K562 (cell line): ENCODE measurements around the gene SRGAP3. TPM values are rescaled to one million over a fixed set of nuclear protein-coding genes. Genes with fewer than 3 reads are reported as not detected.

Experiments
- ATAC-seq: fragments of 200-7000 bp; cut with Tn5 transposase; 3 replicates; pipeline ENCODE4 v1.9.1; 2020; ENCODE audit warnings: moderate library complexity
- BruUV-seq: library from RNA; stranded (reverse); fragments of 400-500 nt; replicated peaks from 2 replicates; lab custom pipeline; 2021; lab: Mats Ljungman, UMichigan
- CTCF ChIA-PET: fragments of 300-600 bp; formaldehyde crosslinking; extraction: SDS; loops from one replicate; lab custom pipeline; 2021; ENCODE audit warnings: low intra/inter-chr PET ratio; lab: Yijun Ruan, JAX
- POLR2A ChIA-PET: fragments of 300-600, 350-650 bp; sonication (Branson Sonifier 250); formaldehyde crosslinking; extraction: SDS; loops from one replicate; lab custom pipeline; 2021; ENCODE audit warnings: antibody characterized with exemption, inconsistent platforms; lab: Yijun Ruan, JAX
- DNase-seq, 4 experiments: peaks; one replicate each; pipeline versions ENCODE4 v3.0.0 to v3.0.0-alpha.2; 2011 to 2018; ENCODE audit warnings: low spot score in 3 of 4, mixed read lengths in 3 of 4; ENCODE audit errors: extremely low read depth in 1 of 4
- FAIRE-seq: peaks from 2 replicates; lab custom pipeline; 2011; peaks lifted over from hg19 to GRCh38; lab: Jason Lieb, UNC
- H2AFZ ChIP-seq: 2 replicates; pipeline ENCODE4 v1.6.0; 2011; ENCODE audit warnings: low read depth, low read length, control low read depth, inconsistent platforms
- H3K27ac ChIP-seq: fragments of 200-600 bp; 3 replicates; pipeline ENCODE4 v1.8.0; 2011; ENCODE audit warnings: low read depth, mild to moderate bottlenecking, control low read depth, inconsistent platforms, low read length, moderate library complexity, mixed read lengths; ENCODE audit errors: extremely low read depth
- H3K27me3 ChIP-seq, 2 experiments: fragments of 300-600 bp in 1 of 2; 2 replicates in 1 of 2; 3 replicates in 1 of 2; pipeline versions ENCODE4 v1.6.0 to v1.8.0; 2011; ENCODE audit warnings: inconsistent platforms in 2 of 2, low read length in 2 of 2, mild to moderate bottlenecking in 1 of 2, mixed read lengths in 1 of 2, moderate library complexity in 1 of 2; ENCODE audit not compliant: control insufficient read depth in 2 of 2, insufficient read depth in 2 of 2
- H3K36me3 ChIP-seq: fragments of 300-600 bp; 3 replicates; pipeline ENCODE4 v1.8.0; 2011; ENCODE audit warnings: mild to moderate bottlenecking, low read length, inconsistent platforms; ENCODE audit not compliant: control insufficient read depth, insufficient read depth
- H3K4me1 ChIP-seq, 2 experiments: fragments of 200-600 bp in 1 of 2; replicated peaks in 1 of 2; 2 replicates in 1 of 2; 3 replicates in 1 of 2; pipeline versions ENCODE4 v1.5.1 to v1.8.0; 2011; ENCODE audit warnings: inconsistent platforms in 2 of 2, low read length in 2 of 2, mild to moderate bottlenecking in 1 of 2, mixed read lengths in 1 of 2, moderate library complexity in 1 of 2; ENCODE audit not compliant: control insufficient read depth in 2 of 2, insufficient read depth in 2 of 2
- H3K4me2 ChIP-seq: 2 replicates; pipeline ENCODE4 v1.6.1; 2011; ENCODE audit warnings: low read length, control low read depth, inconsistent platforms, mixed read lengths; ENCODE audit not compliant: insufficient read depth
- H3K4me3 ChIP-seq: fragments of 200-600 bp; sonication (generic), shearing (Covaris generic); 2 replicates; pipeline ENCODE4 v1.5.1; 2016; ENCODE audit warnings: control low read depth, inconsistent platforms
- H3K79me2 ChIP-seq: fragments of 200-600 bp; 3 replicates; pipeline ENCODE4 v1.8.0; 2011; ENCODE audit warnings: low read length, inconsistent platforms; ENCODE audit not compliant: control insufficient read depth, insufficient read depth
- H3K9ac ChIP-seq, 2 experiments: 2 replicates each; pipeline versions ENCODE4 v1.6.0 to v1.6.1; 2011; ENCODE audit warnings: low read depth in 2 of 2, low read length in 2 of 2, control low read depth in 1 of 2, inconsistent platforms in 1 of 2, mild to moderate bottlenecking in 1 of 2, mixed read lengths in 1 of 2; ENCODE audit not compliant: insufficient read depth in 1 of 2
- H3K9me1 ChIP-seq: one replicate; pipeline ENCODE4 v1.6.0; 2011; ENCODE audit warnings: inconsistent platforms, mild to moderate bottlenecking, low read length, moderate library complexity; ENCODE audit not compliant: control insufficient read depth, insufficient read depth
- H3K9me3 ChIP-seq: replicated peaks from 2 replicates; pipeline ENCODE4 v1.5.1; 2011; ENCODE audit warnings: low read depth, low read length, inconsistent platforms; ENCODE audit not compliant: control insufficient read depth, insufficient read depth
- H4K20me1 ChIP-seq: replicated peaks from 2 replicates; pipeline ENCODE4 v1.6.1; 2011; ENCODE audit warnings: low read length, inconsistent platforms, mixed read lengths; ENCODE audit not compliant: control insufficient read depth, insufficient read depth
- ARNT ChIP-seq, 2 experiments: fragments of 450-650 bp; IDR thresholded peaks; 2 replicates each; pipeline ENCODE4 v1.6.1; 2016; ENCODE audit warnings: mild to moderate bottlenecking in 1 of 2
- ASH1L ChIP-seq: fragments of 450-650 bp; IDR thresholded peaks from 2 replicates; pipeline ENCODE4 v1.6.1; 2018; ENCODE audit warnings: borderline replicate concordance, mild to moderate bottlenecking, low read depth; ENCODE audit not compliant: partially characterized antibody
- BRD4 ChIP-seq: fragments of 200-600 bp; sonication (generic); IDR thresholded peaks from 2 replicates; pipeline ENCODE4 v1.6.1; 2017; ENCODE audit warnings: inconsistent platforms
- EWSR1 ChIP-seq: fragments of 450-650 bp; IDR thresholded peaks from 2 replicates; pipeline ENCODE4 v1.6.1; 2018; ENCODE audit warnings: borderline replicate concordance, mild to moderate bottlenecking, low read depth, moderate library complexity; ENCODE audit not compliant: partially characterized antibody
- NFYB ChIP-seq: IDR thresholded peaks from 2 replicates; pipeline ENCODE4 v1.6.1; 2011; ENCODE audit warnings: mild to moderate bottlenecking, moderate library complexity; ENCODE audit not compliant: insufficient read length; ENCODE audit errors: extremely low read depth
- PHB ChIP-seq: fragments of 250-450 bp; sonication (Bioruptor Pico); IDR thresholded peaks from 2 replicates; pipeline ENCODE4 v1.5.0; 2021
- TRIM28 ChIP-seq: fragments of 450-650 bp; IDR thresholded peaks from 2 replicates; pipeline ENCODE4 v1.6.1; 2017
- ZNF3 ChIP-seq: fragments of 250-450 bp; sonication (Bioruptor Pico); IDR thresholded peaks from 2 replicates; pipeline ENCODE4 v1.5.0; 2021; ENCODE audit warnings: mild to moderate bottlenecking, moderate library complexity
- ZNF586 ChIP-seq: fragments of 450-650 bp; formaldehyde crosslinking; conservative IDR thresholded peaks from 2 replicates; pipeline ENCODE4 v1.4.0; 2020; ENCODE audit warnings: mild to moderate bottlenecking, moderate library complexity
- ZNF699 ChIP-seq: fragments of 250-450 bp; sonication (Bioruptor Pico); IDR thresholded peaks from 2 replicates; pipeline ENCODE4 v1.8.0; 2021; ENCODE audit warnings: mild to moderate bottlenecking, moderate library complexity; ENCODE audit not compliant: insufficient replicate concordance
- WGBS: fragments of 100-300 bp; shearing (Covaris generic); methylation state at CpG from one replicate; pipeline ENCODE4 v1.1.6; 2016; ENCODE audit warnings: low coverage, mixed read lengths; ENCODE audit not compliant: insufficient coverage; ENCODE audit errors: missing lambda C conversion rate; 5-methylcytosine and 5-hydroxymethylcytosine counted together
- in situ Hi-C: fragments of 300-500 bp; cut with MboI; formaldehyde crosslinking; loops from 4 replicates; pipeline ENCODE4 v1.15.0; 2018; ENCODE audit warnings: inconsistent platforms, mixed read lengths
- intact Hi-C: fragments of 100-400 bp; cut with micrococcal nuclease; formaldehyde crosslinking; loops from 2 replicates; pipeline ENCODE4 v1.14.2; 2022
- polyA plus RNA-seq, 8 experiments: library from polyadenylated mRNA; depleted of rRNA in 4 of 8; stranded (reverse) in 5 of 8; unstranded in 3 of 8; fragments of >200 nt; fragmentation: Nextera tagmentation in 2 of 8; fragmentation: Illumina TruSeq in 1 of 8; extraction: Ambion mirVana in 2 of 8; extraction: Trizol in 1 of 8; gene quantifications; 2 replicates each; pipeline versions ENCODE4 v1.2.1 to v1.2.3, GENCODE V29; 2011 to 2014; ENCODE audit warnings: inconsistent platforms in 1 of 8, missing spikeins in 1 of 8
- total RNA-seq, 7 experiments: library from RNA; depleted of rRNA in 6 of 7; stranded (reverse); fragments of >200 nt in 6 of 7; fragmentation: Illumina TruSeq in 2 of 7; extraction: Trizol in 2 of 7; gene quantifications; 2 replicates each; pipeline versions ENCODE4 v1.2.1 to v1.2.3, GENCODE V29; 2011 to 2021; ENCODE audit warnings: low replicate concordance in 1 of 7
- TF ChIP-seq, protein P1 (sequence below), 3 experiments: IDR thresholded peaks in 2 of 3; conservative IDR thresholded peaks in 1 of 3; 2 replicates each; pipeline ENCODE4 v1.5.1; 2011 to 2012; ENCODE audit warnings: low read length in 3 of 3, mild to moderate bottlenecking in 3 of 3, control low read depth in 2 of 3, improper control_type of control experiment in 1 of 3, inconsistent platforms in 1 of 3, low read depth in 1 of 3, mixed read lengths in 1 of 3, moderate library complexity in 1 of 3; ENCODE audit not compliant: insufficient read depth in 2 of 3
- TF ChIP-seq, protein P2 (sequence below), 2 experiments: IDR thresholded peaks; 2 replicates each; pipeline ENCODE4 v1.6.1; 2011; ENCODE audit warnings: borderline replicate concordance in 1 of 2, control low read depth in 1 of 2, low read depth in 1 of 2, low read length in 1 of 2, mild to moderate bottlenecking in 1 of 2, mixed read lengths in 1 of 2, moderate library complexity in 1 of 2; ENCODE audit not compliant: insufficient read depth in 1 of 2, insufficient read length in 1 of 2, poor library complexity in 1 of 2, severe bottlenecking in 1 of 2; ENCODE audit errors: extremely low read depth in 1 of 2
- TF ChIP-seq, protein P3 (sequence below): fragments of 450-650 bp; formaldehyde crosslinking; conservative IDR thresholded peaks from 2 replicates; pipeline ENCODE4 v1.4.0; 2022; ENCODE audit warnings: mild to moderate bottlenecking, missing genetic modification characterization
- TF ChIP-seq, protein P4 (sequence below), 2 experiments: fragments of 150-350 bp in 1 of 2; IDR thresholded peaks; 2 replicates each; pipeline ENCODE4 v1.6.1; 2012 to 2016; ENCODE audit warnings: low read depth in 2 of 2, low read length in 2 of 2, mild to moderate bottlenecking in 1 of 2, moderate library complexity in 1 of 2

SRGAP3 gene
- total and polyA plus RNA-seq, 9 of the 15 experiments (the other 6 are each of a cell fraction or from before 2014, with no cell fraction given) = 0.11 to 0.85 (median 0.35) TPM; not detected in 2

DNA sequence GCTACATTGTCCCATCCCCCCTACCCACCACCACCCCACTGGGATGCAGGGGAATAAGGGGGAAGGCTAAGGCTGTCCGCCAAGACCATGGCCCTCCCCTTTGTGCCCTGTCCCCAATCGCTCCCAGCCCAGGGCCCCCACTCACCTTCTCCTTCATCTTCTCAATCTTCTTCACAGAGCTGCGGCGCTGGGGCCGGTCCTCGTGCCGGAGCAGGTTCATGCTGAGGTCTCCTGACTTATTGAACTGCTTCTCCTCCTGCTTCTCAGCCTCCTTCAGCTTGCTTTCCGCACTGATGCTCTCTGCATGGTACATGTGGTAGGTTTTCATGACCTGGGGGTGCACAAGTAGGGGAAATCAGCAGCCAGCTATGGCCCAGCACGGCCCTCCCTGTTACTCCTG is 185.2 kb downstream of the SRGAP3 start:
- no peaks in the 10 kb centered on the region for H3K4me1 ChIP-seq
- 2% methylated on average over 9 of the region's 9 CpGs for WGBS
- H3K9me1 ChIP-seq = no peaks in the 10 kb centered on the region
- ATAC-seq = no peak
- no peak overlapping the region for H3K4me3 ChIP-seq
- in situ Hi-C loops = no loop called here
- no TSS peak for BruUV-seq
- no peak overlapping the region for H3K9ac ChIP-seq
- CTCF ChIA-PET = interaction anchor here (0.7 kb wide), 1 partner anchor 294 kb away, joined by 3 read pairs; no protein-coding TSS in a partner anchor
- TF ChIP-seq, protein P1, sequence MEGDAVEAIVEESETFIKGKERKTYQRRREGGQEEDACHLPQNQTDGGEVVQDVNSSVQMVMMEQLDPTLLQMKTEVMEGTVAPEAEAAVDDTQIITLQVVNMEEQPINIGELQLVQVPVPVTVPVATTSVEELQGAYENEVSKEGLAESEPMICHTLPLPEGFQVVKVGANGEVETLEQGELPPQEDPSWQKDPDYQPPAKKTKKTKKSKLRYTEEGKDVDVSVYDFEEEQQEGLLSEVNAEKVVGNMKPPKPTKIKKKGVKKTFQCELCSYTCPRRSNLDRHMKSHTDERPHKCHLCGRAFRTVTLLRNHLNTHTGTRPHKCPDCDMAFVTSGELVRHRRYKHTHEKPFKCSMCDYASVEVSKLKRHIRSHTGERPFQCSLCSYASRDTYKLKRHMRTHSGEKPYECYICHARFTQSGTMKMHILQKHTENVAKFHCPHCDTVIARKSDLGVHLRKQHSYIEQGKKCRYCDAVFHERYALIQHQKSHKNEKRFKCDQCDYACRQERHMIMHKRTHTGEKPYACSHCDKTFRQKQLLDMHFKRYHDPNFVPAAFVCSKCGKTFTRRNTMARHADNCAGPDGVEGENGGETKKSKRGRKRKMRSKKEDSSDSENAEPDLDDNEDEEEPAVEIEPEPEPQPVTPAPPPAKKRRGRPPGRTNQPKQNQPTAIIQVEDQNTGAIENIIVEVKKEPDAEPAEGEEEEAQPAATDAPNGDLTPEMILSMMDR (IDR thresholded peaks at IDR 0.05 in 2 of 3, conservative IDR thresholded peaks at IDR 0.05 in 1 of 3; ENCODE audit: insufficient read depth in 2 of 3, low read depth in 1 of 3, low read length in 3 of 3) = no peak
- TF ChIP-seq, protein P2, sequence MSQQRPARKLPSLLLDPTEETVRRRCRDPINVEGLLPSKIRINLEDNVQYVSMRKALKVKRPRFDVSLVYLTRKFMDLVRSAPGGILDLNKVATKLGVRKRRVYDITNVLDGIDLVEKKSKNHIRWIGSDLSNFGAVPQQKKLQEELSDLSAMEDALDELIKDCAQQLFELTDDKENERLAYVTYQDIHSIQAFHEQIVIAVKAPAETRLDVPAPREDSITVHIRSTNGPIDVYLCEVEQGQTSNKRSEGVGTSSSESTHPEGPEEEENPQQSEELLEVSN (IDR thresholded peaks at IDR 0.05; ENCODE audit: borderline replicate concordance in 1 of 2, extremely low read depth in 1 of 2, insufficient read depth in 1 of 2, insufficient read length in 1 of 2, low read depth in 1 of 2, low read length in 1 of 2, poor library complexity in 1 of 2, severe bottlenecking in 1 of 2) = no peak
- TF ChIP-seq PHB (CRISPR knock-in tag) (no peak), EWSR1 (no peak), ZNF586 (no peak), ASH1L (no peak), BRD4 (no peak), ZNF3 (CRISPR knock-in tag) (no peak), ZNF699 (CRISPR knock-in tag) (no peak), ARNT (IDR thresholded peaks at IDR 0.05) (no peak), NFYB (no peak), TRIM28 (no peak)
- TF ChIP-seq, protein P3, sequence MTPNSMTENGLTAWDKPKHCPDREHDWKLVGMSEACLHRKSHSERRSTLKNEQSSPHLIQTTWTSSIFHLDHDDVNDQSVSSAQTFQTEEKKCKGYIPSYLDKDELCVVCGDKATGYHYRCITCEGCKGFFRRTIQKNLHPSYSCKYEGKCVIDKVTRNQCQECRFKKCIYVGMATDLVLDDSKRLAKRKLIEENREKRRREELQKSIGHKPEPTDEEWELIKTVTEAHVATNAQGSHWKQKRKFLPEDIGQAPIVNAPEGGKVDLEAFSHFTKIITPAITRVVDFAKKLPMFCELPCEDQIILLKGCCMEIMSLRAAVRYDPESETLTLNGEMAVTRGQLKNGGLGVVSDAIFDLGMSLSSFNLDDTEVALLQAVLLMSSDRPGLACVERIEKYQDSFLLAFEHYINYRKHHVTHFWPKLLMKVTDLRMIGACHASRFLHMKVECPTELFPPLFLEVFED (CRISPR knock-in tag) = no peak
- TF ChIP-seq, protein P4, sequence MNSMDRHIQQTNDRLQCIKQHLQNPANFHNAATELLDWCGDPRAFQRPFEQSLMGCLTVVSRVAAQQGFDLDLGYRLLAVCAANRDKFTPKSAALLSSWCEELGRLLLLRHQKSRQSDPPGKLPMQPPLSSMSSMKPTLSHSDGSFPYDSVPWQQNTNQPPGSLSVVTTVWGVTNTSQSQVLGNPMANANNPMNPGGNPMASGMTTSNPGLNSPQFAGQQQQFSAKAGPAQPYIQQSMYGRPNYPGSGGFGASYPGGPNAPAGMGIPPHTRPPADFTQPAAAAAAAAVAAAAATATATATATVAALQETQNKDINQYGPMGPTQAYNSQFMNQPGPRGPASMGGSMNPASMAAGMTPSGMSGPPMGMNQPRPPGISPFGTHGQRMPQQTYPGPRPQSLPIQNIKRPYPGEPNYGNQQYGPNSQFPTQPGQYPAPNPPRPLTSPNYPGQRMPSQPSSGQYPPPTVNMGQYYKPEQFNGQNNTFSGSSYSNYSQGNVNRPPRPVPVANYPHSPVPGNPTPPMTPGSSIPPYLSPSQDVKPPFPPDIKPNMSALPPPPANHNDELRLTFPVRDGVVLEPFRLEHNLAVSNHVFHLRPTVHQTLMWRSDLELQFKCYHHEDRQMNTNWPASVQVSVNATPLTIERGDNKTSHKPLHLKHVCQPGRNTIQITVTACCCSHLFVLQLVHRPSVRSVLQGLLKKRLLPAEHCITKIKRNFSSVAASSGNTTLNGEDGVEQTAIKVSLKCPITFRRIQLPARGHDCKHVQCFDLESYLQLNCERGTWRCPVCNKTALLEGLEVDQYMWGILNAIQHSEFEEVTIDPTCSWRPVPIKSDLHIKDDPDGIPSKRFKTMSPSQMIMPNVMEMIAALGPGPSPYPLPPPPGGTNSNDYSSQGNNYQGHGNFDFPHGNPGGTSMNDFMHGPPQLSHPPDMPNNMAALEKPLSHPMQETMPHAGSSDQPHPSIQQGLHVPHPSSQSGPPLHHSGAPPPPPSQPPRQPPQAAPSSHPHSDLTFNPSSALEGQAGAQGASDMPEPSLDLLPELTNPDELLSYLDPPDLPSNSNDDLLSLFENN (IDR thresholded peaks at IDR 0.05; ENCODE audit: low read depth in 2 of 2, low read length in 2 of 2) = no peak
- TF ChIP-seq, all 486 proteins: peak for 0
- POLR2A ChIA-PET = interaction anchor here (0.6 to 1.4 kb wide), 3 partner anchors 10 to 161 kb away, joined by 3 to 5 read pairs (median 3); no protein-coding TSS in a partner anchor
- H3K4me2 ChIP-seq = no peak overlapping the region
- no peak overlapping the region for H3K27ac ChIP-seq
- H3K79me2 ChIP-seq = no peaks in the 10 kb centered on the region
- H3K9me3 ChIP-seq = 0 out of 2 replicates have a peak, but pooled peaks cover 4% of the 10 kb centered on the region
- no peaks in the 10 kb centered on the region for H3K36me3 ChIP-seq
- DNase-seq (no peak), FAIRE-seq (no peak)
- no peak overlapping the region for H2AFZ ChIP-seq
- H3K27me3 ChIP-seq = peaks cover 2 to 12% of the 10 kb centered on the region in 2 experiments; a peak in 4 of 5 replicates
- intact Hi-C loops = no loop called here
- H4K20me1 ChIP-seq = no peaks in the 10 kb centered on the region
